Measurements from ENCODE around the gene BCR.
A peak's percentile ranks its signal among the peaks of the same experiment; 100 is the strongest.

BCR gene

GRCh38 chr22:23277583-23278295, 97.4 kb downstream of the BCR start:
- no peak for DNase-seq

- DNase-seq, result no peak
Measured at GRCh38 chr22:23278883-23279675, 98.8 kb downstream of the BCR start.

GRCh38 chr22:23279781-23280180, 99.5 kb downstream of the BCR start:
- DNase-seq, result peak; percentile 15 to 52

DNA sequence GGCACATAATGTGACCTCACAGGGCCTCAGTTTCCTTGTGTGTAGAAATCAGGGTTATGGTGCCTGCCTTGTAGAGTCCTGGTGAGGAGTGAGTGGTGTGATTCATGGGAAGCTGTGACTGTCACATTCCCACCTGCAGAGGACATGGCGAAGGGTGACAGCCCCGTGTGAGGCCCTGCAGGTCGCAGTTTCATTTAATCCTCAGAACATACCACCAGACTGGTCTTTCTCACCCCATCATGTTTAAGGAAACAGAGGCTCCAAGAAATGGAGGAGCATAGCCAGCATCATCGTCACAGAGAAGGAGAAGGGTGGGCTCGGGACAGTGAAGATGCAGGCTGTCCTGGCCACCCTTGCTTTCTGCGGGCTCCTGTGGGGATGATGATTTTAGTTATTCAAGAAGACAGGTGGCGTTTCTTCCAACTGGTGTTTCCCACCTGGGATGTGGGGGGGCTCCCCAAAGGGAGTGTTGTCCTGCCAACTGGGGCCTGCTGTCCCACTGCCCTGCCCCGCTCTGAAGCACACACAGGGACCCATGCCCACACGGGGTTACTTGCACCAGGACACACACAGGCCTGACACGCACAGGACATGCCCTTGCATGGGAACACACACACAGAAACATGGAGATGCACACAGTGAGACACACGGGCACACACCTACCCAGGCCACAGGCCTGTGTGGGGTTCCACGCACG, 100.2 kb downstream of the BCR start:
- no peak for DNase-seq

- DNase-seq, result no peak
Measured at GRCh38 chr22:23281053-23281405, 100.7 kb downstream of the BCR start.

DNA sequence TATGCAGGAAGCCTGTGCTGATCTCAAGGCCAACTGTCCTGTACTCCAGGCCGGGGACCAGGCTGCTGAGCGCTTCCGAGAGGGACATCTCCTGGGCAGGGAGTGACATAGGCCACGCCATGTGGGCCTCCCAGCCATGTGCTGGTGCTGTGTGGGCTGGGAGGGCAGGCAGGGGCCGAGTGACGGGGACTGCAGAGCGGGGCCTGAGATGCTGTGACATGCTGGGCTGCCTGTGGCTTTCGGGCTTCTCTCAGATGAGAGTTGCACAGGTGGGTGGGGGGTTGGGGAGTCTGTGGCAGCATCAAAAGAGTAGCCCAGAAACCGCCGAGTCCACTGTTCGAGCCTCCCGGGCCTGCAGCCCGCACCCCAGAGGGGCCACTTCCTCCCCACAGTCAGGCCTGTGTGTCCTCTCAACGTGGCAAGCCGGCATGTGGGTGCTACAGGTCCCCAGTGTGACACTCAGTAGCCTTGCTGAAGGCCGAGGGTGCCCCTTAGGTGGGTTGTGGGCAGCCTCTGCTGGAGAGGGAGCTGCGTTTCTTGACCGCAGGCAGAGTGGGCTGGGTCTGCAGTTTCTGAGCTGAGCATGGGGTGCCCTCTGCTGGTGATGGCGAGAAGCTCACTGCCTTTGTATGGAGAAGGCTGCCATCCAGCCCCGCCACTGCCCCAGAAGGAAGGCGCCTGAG, 101.2 kb downstream of the BCR start:
- peak; percentile 62 to 78 for DNase-seq

DNA sequence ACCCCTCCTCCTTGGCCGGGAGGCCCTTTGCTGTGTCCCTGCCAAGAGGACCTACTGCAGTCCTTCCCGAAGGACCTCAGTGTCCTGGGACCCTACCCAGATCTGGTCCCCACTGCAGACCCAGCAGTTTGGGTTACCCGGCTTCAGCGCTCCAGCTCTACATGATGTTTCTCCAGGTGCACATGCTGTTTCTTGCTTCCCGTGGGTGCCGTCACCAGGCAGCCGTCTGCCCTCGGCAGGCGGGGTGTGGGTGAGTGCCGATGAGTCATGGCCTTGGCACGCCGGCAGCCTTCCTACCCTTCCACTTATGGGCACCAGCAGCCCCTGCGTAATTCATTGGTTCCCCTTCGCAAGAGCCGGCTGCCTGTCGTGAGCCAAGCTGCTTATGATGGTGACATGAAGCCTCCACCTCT, 101.8 kb downstream of the BCR start:
- DNase-seq, result peak; percentile 17 to 62

GRCh38 chr22:23282516-23282915, 102.2 kb downstream of the BCR start:
- DNase-seq, result no peak

DNA sequence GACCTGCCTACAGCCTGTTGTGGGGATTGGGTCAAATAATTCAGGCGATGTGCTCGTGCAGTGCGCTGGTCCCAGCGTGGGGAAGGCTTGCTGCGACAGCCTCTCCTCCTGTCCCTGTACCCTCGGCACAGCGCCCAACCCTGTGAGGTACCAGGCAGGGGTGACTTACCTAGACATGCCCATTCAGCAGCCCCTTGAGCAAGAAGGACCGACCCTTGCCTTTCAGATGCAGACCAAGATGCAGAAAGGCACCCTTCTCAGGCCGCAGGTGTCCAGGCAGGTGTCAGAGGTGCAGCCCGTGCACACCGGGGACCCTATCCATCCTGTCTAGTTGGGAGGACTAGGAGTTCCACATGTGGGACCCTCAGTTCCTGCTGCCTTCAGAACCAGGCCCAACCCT, 102.7 kb downstream of the BCR start:
- DNase-seq, result no peak

DNA sequence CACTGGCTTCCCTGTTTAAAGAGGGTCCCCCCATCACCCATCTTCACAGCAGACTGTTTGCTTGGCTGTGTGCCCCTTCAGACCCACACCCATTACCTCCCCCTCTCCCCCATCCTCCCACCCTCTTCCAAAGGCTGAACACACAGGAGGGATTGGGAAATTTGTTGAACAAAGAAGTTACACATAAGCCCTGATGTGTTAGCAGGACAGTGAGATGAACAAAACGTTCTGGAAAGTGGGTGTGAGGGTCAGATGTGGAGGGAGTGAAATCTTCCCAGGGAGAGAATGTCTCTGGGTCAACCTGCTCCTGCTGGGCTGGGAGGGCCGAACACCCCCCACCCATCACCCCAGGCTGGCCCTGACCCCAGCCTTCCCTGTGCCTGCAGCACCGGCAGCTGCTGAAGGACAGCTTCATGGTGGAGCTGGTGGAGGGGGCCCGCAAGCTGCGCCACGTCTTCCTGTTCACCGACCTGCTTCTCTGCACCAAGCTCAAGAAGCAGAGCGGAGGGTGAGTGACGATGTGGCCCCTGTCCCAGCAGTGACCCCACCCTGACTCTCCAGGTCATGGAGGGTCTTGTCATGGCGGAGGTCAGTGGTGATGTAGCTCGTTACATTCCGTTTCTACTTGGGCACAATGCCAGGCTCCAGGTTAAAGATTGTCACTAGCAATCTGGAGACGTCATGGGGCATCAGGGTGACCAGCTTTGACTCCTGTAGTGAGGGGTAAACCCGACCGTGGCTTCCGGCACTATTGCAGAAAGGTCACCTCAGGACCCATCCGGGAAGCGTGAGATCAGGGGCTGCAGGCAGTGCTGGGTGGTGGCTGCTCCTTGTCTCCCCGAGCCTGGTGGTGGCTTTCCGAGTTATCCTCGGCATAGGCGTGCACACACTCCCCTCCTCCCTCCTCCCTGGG, 103.5 kb downstream of the BCR start:
- DNase-seq, result no peak

GRCh38 chr22:23284504-23285033, 104.3 kb downstream of the BCR start:
- no peak for DNase-seq

- DNase-seq, result no peak
Measured at GRCh38 chr22:23285236-23285635, 104.9 kb downstream of the BCR start.

DNA sequence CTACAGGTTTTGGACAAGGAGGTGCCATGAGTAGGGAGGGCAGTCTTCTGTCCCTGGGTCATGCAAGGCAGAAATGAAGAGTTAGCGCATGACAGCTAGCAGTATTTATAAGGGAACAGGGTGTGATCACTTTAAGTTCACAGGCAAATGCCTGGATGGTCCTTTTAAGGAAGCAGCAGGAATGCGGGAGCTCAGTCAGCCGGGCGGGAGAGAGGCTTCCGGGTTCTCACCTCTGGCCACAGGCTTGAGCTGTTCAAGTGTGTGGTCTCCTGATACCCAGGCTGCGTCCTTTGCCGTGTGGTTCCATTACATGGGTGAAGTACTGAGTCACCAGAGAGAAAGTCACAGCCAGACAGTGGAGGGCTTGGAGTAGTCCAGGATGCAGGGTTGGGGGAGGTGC, 105.4 kb downstream of the BCR start:
- no peak for DNase-seq

- DNase-seq, result no peak
Measured at GRCh38 chr22:23286296-23286695, 106.0 kb downstream of the BCR start.

GRCh38 chr22:23287136-23288095, 107.1 kb downstream of the BCR start:
- DNase-seq, result no peak

- DNase-seq, result no peak
Measured at GRCh38 chr22:23288301-23289129, 108.2 kb downstream of the BCR start.

DNA sequence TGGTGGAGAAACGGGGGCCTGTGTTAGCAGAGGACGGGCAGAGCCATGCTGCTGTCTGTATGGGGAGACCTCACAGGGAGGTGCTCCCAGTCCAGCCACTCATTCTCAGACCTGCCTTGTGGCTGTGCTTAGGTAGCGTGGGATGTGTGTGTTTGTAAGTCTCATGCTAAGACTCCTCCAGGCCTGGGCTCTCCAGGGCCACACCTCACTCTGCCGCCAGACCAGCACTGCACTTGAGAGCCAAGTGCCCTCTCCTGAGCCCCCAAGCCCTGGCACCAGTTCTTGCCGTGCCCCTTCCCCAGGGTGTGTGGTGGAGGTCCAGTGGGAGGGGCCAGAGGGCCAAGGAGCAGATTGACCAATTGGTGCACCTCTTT, 108.8 kb downstream of the BCR start:
- DNase-seq, result no peak

- DNase-seq, result peak; percentile 51 to 62
Measured at GRCh38 chr22:23289851-23290724, 109.8 kb downstream of the BCR start.

Data from inflammatory macrophage (primary cell).